HK-2 (cell line): Measurements from ENCODE around the gene PECR.
"Not testable (repeated sequence)": the region's sequence is repeated elsewhere in the genome, so short reads cannot be mapped to it uniquely, and the experiment has no call there.

Source experiments
- DNase-seq: peaks from one replicate; pipeline ENCODE4 v3.0.0-alpha.2; 2018; ENCODE audit not compliant: unreplicated experiment

The PECR gene

GRCh38 chr2:216029416-216030129 is 52.0 kb downstream of the PECR start:
- no peak for DNase-seq

GRCh38 chr2:216024779-216025336 is 56.8 kb downstream of the PECR start:
- DNase-seq, result no peak

GRCh38 chr2:216023055-216023648 is 58.5 kb downstream of the PECR start:
- DNase-seq, result no peak

GRCh38 chr2:216021768-216022565 is 59.6 kb downstream of the PECR start:
- no peak for DNase-seq

GRCh38 chr2:216018709-216019108 is 62.9 kb downstream of the PECR start:
- DNase-seq, result no peak

GRCh38 chr2:216017365-216017764 is 64.2 kb downstream of the PECR start:
- no peak for DNase-seq

GRCh38 chr2:216016581-216016980 is 65.0 kb downstream of the PECR start:
- DNase-seq, result no peak

- DNase-seq, result no peak
Observed at GRCh38 chr2:216015722-216016464, 65.7 kb downstream of the PECR start.

GRCh38 chr2:216014986-216015385 is 66.6 kb downstream of the PECR start:
- no peak for DNase-seq

GRCh38 chr2:216014006-216014405 is 67.6 kb downstream of the PECR start:
- no peak for DNase-seq

- peak; percentile 85 for DNase-seq
Observed at GRCh38 chr2:216013080-216013909, 68.3 kb downstream of the PECR start, which contains the start of gene MREG. Gene MREG, minus strand, starts transcription at chr2:216013551. Its CDS starts 224 bp downstream, at chr2:216013327.

- no peak for DNase-seq
Observed at GRCh38 chr2:216012830-216013079, 68.9 kb downstream of the PECR start.

- DNase-seq, result no peak
Observed at GRCh38 chr2:216012133-216012829, 69.3 kb downstream of the PECR start.

- DNase-seq, result not testable (repeated sequence)
Observed at GRCh38 chr2:216009215-216009614, 72.4 kb downstream of the PECR start.

GRCh38 chr2:216008387-216008786 is 73.2 kb downstream of the PECR start:
- DNase-seq, result no peak

GRCh38 chr2:216006164-216006663 is 75.4 kb downstream of the PECR start:
- DNase-seq, result peak; percentile 58

GRCh38 chr2:216004697-216005283 is 76.8 kb downstream of the PECR start:
- no peak for DNase-seq

GRCh38 chr2:216003876-216004696 is 77.5 kb downstream of the PECR start:
- no peak for DNase-seq

GRCh38 chr2:216002693-216003092 is 78.9 kb downstream of the PECR start:
- DNase-seq, result no peak
